ENCODE results near the gene SDHAF1.
"Not testable (repeated sequence)": the region's sequence is repeated elsewhere in the genome, so short reads cannot be mapped to it uniquely, and the experiment has no call there.

SDHAF1 gene, protein sequence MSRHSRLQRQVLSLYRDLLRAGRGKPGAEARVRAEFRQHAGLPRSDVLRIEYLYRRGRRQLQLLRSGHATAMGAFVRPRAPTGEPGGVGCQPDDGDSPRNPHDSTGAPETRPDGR

DNA sequence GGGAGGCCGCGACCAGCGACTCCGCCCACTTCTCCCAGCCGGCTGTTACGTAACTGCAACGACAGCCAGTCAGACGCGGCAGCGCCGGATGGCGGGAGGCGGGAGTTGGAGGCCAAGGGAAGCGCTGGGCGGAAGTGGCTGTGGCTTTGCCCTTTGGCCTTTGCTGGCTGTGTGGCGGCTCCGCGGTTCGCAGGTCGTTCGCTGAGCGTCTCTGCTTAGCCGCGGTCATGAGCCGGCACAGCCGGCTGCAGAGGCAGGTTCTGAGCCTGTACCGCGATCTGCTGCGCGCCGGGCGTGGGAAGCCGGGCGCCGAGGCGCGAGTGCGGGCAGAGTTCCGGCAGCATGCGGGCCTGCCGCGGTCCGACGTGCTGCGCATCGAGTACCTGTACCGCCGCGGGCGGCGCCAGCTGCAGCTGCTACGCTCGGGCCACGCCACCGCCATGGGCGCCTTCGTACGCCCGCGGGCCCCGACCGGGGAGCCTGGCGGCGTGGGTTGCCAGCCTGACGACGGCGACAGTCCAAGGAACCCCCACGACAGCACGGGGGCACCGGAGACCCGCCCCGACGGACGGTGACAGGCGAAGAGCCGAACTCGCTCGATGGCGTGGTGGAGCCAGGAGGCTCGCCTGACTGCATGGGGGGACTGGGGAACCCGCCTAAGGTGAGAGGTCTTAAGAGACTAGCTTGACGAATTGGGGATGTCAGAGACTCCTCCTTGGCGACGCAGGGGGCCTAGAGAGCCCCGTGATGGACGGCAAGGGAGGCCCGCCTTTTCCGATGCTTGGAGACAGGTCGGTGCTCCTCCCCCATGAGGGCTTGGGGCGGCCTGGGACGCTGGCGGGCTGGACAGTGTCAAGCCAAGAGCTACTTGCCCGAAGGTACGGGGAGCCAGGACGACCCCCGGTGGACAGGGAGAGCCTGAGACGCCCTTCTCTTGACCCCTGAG, at the start of gene SDHAF1:
Gene SDHAF1, plus strand, starts transcription at position 141 of the 946 bp plus-strand sequence. Its CDS starts 87 bp downstream, at position 228.
- DNase-seq: peak; percentile 43 to 84

DNA sequence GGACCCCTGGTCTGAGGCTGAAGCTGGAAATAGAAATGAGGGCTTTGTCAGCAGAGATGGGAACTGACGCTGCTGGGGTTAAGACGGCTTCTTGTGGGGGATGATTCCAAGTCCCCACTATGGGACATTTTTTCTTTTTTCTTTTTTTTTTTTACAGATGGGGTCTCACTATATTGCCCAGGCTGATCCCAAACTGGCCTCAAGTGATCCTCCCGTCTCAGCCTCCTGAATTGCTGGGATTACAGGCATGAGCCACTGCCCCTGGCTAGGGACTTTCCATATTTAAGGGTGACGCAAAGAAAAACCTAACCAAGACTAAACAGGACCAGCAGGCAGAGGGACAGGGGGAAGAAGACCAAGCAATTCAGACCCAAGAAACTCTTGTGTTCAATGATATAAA, 48.8 kb upstream of the SDHAF1 start:
- DNase-seq: no peak

DNA sequence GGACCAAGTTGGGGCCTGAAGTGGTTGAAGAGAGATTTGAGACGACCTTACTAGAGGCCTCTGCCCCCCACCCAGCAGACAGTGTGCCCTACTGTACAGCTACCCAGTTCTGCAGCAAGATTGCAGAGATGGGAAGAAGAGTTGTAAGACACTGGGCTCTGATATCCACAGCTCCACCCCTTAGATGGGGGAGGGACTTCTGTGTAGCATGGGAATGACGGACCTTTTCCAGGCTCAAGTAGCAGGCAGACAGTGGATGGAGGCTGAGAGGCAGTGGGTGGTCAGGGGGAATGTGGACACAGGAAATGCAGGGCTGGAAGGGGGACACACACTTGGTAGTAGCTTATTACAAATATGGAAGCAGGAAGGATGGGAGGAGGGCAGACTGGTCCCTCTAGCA, 45.9 kb upstream of the SDHAF1 start:
- DNase-seq: no peak

DNA sequence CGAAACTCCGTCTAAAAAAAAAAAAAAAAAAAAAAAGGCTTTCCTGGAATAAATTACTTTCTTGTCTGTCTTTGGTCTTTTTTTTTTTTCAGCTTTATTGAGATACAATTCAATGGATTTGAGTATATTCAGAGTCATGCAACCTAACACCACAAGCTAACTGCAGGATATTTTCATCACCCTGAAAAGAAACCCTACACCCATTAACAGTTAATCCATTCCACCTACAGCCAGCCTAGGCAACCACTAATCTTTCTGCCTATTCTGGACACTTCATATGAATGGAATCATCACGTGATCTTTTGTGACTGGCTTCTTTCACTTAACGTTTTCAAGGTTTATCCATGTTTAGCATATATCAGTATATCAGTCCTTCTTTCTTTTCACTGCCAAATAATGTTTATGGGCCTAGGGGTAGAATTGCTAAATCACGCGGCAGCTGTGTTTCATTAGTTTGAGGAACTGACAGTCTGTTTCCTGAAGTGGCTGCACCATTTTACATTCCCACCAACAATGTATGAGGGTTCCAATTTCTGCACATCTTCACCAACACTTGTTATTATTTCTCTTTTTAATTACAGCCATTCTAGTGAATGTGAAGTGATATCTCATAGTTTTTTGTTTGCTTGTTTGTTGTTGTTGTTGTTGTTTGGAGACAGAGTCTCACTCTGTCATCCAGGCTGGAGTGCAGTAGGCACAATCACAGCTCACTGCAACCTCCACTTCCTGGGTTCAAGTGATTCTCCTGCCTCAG, 38.9 kb upstream of the SDHAF1 start:
- no peak for DNase-seq

DNA sequence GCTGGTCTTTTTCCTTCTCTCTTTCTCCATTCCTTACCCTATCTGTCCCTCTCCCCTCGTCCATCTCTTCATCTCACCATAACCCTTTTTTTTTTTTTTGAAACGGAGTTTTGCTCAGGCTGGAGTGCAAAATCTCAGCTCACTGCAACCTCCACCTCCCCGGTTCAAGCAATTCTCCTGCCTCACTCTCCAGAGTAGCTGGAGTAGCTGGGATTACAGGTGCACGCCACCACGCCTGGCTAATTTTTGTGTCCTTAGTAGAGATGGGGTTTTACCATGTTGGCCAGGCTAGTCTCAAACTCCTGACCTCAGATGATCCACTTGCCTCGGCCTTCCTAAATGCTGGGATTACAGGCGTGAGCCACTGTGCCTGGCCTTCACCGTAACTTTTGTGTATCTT, 37.6 kb upstream of the SDHAF1 start:
- not testable (repeated sequence) for DNase-seq

DNA sequence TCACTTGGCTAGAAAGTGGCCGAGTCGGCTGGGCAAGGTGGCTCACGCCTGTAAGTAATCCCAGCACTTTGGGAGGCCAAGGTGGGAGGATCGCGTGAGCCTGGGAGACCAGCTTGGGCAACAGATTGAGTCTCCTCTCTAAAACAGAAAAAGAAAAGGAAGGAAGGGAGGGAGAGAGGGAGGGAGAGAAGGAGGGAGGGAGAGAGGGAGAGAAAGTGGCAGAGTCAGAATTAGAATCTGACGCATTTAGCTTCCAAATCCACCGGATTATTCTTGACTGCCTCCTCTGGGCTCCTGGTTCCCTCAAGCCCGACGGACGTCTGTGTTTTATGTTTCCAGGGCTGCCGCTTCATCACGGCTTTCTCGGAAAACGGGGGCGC, 36.3 kb upstream of the SDHAF1 start:
- DNase-seq: no peak

DNA sequence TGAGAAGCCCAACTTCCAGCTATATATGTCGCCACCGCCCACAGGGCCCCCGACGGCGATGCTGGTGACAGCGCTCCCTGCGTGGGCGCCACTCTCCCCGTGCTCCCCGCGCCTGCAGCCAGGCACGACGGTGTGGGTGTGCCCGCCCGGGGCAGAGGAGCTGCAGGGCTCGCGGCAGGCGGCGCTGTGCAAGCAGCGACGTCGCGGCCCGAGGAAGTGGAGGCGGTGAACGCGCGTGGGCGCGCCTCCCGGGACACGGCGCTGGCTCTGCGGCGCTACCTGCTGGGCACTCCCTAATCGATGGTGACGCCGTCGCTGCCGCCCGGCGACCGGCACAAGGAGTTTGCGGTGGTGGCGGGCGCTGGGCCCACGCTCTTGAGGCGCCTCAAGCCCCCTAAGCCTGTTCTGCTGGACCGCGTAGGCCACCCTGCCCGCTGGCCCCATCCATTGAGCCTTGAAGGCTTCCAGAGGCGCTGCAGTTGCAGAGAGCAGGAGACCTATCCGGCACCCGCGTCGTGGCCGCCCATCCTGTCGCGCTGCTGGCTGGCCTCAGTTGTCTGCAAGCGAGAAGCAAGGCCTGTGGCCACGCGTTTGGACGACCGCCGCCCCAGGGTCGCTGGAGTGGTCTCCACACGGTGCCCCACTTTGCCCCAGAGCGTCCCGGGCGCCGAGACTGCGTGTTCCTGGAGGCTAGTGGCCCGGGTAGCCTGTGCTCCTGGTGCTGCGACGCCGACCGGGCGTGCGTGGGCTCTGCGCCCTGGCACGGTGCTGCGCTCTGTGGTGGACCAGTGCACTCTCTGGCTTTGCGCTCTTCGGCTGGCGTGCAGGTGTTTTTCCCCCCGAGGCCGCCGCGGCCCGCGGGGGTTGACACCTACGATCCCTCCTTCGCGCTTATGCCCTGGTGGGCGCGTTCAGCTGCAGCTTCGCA, 35.7 kb upstream of the SDHAF1 start:
- DNase-seq: no peak

DNA sequence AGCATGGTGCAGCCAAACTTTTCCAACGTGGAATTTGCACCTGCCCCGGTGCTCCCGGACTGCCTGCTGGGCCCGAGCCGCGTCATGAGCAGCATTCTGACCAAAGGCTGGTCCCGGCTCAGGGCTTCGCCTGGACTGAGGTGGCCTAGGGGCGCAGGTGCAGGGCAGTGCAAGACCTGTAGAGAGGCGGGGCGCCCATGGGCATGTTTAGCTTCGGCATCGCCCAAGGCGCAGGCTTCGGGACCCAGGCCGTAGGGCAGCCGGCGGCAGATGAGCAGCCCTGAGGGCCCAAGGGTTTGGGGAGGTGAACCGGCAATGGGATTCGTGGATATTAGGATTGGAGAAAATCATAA, 35.0 kb upstream of the SDHAF1 start:
- DNase-seq: no peak

DNA sequence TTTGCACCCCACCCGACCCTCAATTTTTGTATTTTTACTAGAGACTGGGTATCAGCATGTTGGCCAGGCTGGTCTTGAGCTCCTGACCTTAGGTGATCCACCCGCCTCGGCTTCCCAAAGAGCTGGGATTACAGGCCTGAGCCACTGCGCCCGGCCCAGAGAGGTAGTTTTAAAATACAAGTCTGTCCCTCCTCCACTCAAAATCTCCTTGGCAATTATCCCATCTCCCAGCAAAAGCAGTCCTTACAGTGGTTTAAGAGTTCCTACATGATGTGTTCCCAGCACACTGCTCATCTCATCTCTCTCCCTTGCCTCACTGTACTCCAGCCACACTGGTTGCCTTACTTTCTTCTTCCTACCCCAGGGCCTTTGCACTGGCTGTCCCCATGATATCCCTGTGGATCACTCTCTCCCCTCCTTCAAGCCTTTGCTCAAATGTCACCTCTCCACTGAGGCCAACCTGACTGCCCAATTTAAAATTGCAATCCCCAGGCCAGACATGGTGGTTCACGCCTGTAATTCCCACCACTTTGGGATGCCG, 34.5 kb upstream of the SDHAF1 start:
- DNase-seq: no peak

DNA sequence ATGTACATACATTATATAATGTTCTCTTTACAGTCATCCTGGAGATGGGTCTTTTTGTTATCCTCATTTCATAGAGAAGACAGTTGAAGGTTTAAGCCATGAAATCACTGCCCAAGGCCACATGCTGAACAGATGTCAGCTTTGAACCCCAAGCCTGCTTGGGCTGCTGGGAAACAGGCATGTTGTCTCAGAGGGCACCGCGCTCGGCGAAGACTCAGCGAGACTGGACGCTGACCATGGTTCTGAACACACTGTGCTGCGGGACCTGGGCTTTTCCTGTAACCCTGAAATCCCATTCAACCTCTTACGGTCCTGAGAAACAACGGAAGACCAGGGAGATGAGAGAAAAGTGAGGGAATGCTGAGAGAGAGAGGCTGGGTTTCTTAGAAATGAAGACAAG, 31.5 kb upstream of the SDHAF1 start:
- no peak for DNase-seq

DNA sequence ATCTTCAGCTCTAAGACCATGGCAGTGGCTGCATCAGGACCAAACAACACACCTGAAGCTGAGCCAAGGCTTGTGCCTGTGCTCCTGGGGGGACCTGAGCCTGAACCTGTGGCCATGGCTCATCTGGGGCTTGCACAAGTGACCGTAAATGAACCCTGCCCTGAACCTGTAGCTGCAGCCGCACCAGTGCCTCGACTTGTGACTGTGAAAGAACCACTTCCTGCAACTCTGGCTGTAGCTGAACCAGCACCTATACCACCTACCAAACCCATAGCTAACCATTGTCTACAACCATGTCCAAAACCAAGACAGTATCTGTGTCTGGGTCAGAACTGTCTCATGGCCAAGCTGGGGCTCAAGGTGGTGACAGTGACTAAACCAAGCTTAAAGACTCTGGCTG, 28.2 kb upstream of the SDHAF1 start:
- no peak for DNase-seq

DNA sequence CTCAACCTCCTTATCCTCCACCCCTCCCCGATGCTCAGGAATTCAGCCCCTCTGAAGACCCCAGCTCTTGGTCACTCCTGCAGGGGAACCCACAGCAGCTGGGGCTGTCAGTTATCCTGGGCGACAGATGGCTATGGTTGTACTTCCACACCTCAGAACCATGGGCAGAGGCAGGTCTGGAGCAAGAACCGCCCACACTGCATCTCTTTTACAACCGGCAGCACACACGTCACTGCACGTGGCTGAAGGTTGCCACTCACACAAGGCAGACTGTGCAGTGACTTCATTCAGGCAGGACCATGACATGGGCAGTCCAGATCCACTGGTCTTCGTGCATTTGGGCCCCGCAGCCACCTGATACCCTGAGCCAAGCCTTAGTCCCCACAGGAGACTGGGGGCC, 21.5 kb upstream of the SDHAF1 start:
- no peak for DNase-seq

DNA sequence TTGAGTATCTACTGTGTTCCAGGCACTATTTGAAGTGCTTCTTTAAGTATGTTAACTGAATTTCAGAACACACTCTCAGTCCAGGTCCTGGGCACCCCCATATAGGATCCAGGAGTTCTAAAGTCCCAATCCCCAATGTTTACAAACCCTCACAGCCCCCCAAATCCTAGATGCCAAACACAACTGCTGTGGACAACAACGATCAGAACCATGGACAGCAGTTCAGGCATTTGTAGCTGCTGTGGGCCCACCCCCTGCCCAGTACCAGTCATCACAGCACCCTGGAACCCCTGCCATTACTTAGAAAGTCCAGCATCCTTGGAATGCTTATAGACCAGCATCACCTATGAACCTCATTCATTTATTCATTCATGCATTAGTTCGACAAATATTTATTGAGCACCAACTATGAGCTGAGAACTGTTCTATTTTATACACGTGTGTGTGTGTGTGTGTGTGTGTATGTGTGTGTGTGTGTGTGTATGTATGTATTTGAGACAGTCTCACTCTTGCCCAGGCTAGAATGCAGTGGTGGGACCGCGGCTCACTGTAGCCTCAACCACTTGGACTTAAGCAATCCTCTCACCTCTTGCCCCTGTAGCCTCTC, 19.3 kb upstream of the SDHAF1 start:
- DNase-seq: no peak

DNA sequence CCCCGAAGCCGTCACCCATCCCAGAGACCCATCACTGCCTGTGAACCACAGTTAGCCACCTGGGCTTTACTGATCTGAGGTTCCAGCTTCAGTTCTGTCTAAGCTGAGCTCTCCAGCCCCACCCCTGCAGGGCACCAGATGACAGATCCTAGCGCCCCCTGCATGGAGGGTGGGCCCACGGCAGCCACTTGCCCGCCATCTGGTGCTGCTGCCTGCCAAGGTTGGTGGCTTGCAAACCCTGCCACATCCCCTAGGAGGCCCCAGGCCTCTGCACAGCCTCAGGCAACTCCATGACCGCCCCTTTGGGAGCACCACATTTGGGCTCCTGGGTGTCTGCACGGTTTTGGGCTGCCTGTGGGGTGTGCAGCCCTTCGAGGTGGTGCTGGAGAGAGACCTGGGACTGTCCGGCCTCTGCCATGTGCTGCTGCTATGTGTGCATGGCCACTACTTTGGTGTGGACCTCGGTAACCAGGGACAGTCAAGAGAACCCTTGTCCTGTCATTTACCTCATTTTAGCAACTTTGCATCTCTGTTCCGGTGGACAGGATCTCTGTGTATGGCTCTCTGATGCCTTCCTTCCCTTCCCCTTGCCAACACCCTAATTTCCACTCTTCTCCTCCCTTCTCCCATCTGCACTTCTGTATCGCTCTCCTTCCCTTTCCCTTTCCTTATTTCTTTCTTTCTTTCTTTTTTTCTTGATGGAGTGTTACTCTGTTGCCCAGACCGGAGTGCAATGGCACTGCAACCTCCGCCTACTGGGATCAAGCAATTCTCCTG, 17.4 kb upstream of the SDHAF1 start:
- DNase-seq: no peak

DNA sequence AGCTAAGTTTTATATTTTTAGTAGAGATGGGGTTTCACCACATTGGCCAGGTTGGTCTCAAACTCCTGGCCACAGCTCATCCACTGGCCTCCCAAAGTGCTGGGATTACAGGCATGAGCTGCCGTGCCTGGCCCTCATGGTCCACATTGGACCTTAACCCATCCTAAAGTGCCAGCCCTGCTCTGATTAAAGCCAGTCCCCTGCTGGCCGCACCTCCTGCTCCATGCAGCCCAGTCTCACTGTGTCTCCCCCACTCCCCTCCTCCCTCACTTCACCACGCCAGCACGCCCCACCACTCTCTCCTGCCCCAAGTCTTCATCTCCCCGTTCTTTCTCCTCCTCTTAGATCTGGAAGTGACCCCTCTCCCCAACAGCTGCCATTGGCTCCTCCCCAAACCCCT, 16.7 kb upstream of the SDHAF1 start:
- no peak for DNase-seq

DNA sequence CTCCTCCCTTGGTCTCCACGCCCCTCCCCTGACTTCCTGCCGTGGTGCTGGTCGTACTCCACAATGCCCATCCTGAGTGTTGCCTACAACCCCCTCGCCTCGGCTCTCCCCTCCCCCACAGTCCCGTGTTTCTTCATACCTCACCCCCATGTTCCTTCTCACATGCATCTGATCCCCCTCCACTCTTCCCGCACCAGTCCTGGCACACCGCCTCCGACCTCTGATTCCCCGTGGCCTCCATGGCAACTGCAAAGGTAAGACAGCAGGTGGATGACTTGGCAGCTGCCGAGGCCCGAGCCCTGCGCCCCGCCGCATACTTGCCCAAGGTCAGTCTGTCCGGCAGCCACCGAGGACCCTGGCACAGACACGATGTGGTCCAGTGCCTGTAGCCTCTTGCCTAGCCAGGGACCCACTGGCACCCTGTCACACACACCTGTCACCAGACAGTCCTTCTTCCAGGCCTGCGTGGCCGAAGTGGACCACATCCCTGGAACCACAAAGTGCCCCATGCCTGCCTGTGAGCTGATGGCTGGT, 16.1 kb upstream of the SDHAF1 start:
- DNase-seq: no peak

DNA sequence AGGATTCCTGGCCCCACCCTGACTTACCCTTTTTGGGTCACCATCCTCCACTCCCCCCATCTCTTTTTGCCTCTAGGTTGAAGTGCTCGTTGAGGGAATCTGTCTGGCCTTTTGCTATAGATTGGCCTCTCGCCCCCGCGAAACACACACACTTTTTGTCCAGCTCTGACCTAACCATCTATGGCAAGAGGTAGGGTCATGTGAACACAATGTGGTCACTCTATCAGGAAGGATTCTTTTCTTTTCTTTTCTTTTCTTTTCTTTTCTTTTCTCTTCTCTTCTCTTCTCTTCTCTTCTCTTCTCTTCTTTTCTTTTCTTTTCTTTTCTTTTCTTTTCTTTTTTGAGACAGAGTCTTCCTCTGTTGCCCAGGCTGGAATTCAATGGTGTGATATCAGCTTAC, 14.0 kb upstream of the SDHAF1 start:
- not testable (repeated sequence) for DNase-seq

DNA sequence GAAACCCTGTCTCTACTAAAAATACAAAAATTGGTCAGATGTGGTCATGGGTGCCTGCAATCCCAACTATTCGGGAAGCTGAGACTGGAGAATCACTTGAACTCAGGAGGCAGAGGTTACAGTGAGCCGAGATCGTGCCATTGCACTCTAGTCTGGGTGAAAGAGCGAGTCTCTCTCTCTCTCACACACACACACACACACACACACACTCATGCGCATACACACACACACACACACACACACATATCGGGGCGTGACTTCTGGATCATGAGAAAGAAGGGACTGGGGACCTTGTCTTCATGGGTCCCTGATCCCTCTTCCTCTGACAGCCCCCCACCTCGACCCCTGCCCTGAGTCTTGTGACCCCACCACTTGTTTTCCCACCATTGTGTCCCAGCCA, 11.8 kb upstream of the SDHAF1 start:
- no peak for DNase-seq

DNA sequence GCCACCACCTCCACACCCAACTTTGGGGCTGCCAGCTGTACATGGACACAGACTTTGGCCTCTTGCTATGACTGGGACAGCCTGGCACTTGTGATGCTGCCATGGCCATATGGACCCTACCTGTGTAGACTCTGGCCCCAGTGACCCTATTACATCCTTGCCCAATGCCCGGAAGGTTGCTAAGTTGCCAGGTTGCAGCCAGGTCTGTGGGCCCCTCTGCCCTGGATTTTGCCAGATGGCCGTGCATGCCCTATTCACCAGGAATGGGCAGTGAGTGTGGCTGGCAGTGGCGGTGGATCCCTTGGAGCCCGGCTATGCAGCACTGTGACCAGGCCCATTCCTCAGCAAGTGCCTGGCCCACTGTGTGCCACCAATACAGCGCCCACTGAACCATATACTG, 8.9 kb upstream of the SDHAF1 start:
- no peak for DNase-seq

DNA sequence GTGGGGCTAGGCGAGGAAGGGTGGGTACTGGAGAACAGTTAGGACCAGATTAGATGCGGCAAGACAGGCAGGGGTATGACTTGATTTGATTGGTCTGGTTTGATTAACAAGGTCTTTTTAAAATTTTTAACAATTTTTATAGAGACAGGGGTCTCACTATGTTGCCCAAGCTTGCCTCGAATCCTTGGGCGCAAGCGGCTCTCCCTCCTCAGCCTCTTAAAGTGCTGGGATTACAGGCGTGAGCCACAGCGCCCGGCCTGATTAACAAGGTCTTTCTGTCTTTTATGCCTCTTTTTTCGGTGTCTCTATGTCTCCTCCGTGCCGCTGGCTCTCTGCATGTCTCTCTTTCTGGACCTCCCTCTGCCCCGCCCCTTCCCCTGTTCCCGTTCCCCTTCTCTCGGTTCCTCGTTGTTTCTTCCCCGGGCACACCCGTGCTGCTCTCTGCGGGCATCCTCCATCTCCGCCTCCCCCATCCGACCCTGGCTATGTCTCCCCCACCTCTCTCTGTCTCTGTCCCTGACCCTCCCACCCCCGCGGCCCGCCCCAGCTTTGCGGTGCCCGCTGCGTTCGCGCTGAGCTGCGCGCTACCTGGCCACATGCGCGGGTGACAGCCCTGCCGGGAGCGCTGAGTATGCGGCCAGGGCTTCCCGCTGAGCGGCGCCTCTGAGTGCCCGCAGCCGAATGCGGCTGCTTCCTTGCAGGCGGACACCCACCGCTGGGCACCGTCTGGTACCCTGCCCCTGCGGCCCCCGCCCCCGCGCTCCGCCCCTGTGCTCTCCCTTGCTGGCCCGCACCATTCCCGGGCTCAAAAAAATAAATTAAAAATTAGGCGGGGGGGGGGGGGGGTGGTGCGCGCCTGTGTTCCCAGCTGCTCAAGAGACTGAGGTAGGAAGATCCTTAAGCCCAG, 8.1 kb upstream of the SDHAF1 start:
- no peak for DNase-seq
